Stimulated activated CD4-positive, alpha-beta T cell treated with anti-CD3 and anti-CD28 coated beads, TNF-alpha, amount 100 ng/mL, for 24 hours (primary cell): ENCODE measurements around the gene PHRF1.
"Not testable (repeated sequence)": the region's sequence is repeated elsewhere in the genome, so short reads cannot be mapped to it uniquely, and the experiment has no call there.

ENCODE experiments used
- DNase-seq, 3 experiments: peaks; one replicate each; pipeline ENCODE4 v3.0.0-alpha.2; 2020; ENCODE audit warnings: low read depth in 3 of 3

Gene PHRF1

DNA sequence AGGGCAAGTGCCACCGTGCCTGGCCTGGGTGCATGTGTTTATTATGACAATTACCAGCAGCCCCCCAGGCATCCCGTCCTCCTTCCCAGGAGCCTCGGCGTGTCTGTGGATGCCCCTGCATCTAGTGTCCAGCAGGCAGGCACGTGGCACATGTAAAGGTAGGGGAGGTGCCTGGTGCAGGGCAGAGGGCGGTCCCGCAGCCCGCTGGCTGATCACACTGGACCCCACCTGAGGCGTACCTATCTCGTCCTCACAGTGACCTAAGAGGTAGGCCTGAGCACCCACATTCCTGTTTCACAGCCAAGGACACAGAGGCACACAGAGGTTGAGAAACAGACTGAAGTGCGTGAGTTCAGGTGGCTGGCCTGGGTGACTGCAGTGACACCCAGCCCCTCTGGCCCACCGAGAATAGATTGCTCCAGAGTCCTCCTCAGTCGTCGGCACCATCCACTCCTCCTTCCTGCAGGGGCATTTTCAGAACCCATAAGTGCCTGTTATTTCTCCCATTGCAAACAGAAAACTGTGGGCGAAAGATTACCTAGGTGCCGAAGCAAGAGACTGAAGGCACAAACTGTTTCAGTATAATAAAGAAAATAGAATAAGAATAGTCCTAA lies 3.0 kb upstream of the PHRF1 start:
- DNase-seq = no peak

DNA sequence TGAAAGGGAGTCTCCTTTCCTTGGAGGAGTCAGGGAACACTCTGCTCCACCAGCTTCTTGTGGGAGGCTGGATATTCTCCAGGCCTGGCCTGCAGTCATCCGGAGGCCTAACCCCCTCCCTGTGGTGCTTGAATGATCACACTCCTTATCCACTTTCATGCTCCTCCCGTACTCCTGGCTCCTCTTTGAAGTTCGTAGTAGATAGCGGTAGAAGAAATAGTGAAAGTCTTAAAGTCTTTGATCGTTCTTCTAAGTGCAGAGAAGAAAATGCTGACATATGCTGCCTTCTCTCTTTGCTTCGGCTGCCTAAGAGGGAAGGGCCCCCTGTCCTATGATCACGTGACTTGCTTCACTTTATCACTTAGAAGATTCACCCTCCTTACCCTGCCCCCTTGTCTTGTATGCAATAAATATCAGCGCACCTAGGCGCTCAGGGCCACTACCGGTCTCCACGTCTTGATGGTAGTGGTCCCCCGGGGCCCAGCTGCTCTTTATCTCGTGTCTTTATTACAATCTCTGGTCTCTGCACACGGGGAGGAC lies 2.2 kb upstream of the PHRF1 start:
- not testable (repeated sequence) for DNase-seq

DNA sequence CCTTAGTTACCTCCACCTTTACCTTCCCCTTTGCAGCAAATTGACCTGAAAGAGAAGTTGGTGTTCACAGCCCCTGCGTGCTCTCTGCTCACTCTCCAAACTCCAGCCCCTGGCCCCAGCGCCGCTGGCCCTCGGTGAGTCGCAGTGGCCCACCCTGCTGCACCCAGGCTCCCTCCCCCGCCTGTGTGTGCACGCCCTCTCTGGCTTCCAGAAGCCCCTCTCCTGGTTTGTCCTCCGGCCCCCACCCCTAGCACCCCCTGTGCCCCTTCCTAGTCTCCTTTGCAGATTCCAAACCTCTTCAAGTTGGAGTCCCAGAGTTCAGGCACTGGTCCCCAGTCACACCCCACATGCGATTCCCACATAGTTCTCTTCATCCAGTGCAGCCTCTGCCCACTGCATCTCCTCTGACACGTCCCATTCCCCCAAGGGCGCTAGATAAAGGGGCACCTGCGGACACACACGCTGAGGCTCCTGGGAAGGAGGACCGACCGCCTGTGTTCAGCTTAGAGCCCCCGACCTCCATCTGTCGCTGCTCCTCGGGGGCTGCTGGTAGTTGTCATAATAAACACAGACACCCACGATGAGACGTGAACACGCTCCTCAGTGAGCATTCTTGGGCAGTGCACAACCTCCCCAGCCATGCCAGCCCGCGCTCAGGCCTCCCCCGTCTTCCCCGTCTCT lies 1.5 kb upstream of the PHRF1 start:
- DNase-seq = no peak

DNA sequence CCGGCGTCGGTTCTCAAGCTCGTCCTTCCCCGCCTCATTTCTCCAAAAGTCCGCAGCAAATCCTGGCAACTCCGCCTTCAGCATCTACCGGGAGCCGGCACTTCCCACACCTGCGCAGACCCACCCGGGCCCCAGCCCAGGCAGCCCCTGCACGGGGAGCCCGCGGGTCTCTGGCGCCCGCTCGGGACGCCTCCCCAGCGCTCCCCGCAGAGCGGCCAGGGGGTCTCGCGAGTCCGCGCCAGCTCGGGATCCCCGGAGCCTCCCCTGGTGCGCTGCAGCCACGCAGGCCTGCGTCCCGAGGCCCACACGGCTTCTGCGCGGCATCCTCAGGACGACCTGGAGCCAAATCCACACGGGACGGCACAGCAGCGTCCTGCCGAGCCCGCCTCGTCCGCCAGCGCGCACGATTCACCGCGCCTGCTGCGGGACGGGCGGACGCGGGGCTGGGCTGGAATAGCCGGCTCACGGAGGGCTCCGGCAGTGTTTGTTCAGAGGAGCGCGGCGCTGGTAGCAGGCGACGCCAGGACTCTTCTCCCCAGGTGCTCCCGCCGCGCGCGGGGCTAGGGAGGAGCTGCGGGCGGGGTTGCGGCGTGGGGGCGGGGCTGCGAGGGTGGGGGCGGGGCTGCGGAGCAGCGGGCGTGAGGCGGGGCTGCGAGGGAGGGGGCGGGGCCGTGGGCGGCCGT lies 816 bp upstream of the PHRF1 start:
- no peak for DNase-seq

DNA sequence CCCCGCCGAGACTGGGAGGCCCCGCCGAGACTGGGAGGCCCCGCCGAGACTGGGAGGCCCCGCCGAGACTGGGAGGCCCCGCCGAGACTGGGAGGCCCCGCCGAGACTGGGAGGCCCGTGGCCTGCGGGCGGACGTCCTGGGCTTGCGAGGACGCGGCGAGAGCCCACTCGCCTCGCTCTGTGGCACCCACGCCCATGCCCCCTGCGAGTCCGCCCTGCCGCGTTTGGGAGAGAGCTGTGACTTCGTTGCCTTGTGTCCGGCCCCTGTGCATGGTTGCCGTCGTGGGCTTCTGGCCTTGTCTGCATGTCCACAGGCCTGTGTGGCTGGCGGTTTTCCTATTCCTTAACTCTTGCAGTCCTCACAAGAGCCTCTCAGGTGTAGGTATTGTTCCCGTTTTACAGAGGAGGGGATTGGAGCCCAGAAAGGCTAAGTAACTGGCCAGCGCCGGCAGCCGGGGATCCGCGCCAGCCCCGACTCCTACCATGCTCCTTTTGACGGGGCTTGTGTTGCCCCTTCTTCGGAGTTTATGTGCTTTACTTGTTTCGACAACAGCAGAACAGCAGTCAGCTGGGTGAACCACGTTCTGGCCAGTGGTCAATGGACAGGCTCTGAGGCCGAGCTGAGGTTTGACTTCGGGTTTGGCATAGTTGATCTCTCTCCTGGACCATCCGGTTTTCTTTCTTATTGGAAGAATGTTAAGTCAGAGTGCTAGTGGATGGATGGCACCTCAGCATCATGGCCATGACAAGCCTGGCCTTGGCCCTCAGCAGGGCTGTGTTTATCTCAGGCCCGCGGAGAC lies 741 bp downstream of the PHRF1 start:
- no peak for DNase-seq

DNA sequence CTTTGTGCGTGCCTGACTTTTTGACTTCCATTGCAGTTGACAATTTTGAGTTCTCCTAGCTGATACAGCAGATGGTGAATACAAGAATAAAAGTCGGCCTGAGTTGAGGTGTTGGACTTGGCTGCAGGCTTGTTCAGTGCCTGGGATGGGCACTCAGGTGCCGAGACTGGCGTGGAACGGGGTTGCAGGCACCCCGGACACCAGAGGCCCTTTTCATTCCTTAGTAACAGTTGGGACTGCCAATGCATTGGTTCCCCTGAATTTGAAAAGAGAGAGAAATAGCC lies 1.3 kb downstream of the PHRF1 start:
- no peak for DNase-seq

DNA sequence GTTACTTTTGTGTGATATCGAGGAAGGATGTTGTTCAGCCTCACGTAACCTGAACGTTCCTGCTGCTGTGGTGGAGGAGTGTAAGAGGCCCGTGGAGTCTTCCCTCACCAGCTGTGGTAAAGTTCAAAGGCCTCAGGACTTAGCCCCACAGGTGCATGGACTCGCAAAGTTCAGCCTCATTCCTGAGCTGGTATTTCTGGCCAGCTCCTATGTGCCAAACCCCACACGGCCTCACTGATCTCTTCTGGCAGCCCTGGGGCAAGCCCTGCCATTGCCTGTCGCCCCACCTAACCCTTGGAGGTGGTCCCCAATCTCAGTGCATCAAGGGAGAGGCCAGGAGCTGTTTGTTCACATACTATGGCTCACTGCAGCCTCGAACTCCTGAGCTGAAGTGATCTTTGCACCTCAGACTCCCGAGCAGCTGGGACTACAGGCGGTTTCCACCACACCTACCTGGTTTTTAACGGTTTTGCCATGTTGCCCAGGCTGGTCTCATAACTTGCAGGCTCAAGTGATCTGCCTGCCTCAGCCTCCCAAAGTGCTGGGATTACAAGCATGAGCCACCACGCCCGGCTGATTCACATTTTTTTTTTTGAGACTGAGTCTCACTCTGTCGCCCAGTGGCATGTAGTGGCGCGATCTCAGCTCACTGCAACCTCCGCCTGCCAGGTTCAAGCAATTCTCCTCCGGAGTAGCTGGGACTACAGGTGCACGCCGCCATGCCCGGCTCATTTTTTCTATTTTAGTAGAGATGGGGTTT lies 2.2 kb downstream of the PHRF1 start:
- DNase-seq = no peak

DNA sequence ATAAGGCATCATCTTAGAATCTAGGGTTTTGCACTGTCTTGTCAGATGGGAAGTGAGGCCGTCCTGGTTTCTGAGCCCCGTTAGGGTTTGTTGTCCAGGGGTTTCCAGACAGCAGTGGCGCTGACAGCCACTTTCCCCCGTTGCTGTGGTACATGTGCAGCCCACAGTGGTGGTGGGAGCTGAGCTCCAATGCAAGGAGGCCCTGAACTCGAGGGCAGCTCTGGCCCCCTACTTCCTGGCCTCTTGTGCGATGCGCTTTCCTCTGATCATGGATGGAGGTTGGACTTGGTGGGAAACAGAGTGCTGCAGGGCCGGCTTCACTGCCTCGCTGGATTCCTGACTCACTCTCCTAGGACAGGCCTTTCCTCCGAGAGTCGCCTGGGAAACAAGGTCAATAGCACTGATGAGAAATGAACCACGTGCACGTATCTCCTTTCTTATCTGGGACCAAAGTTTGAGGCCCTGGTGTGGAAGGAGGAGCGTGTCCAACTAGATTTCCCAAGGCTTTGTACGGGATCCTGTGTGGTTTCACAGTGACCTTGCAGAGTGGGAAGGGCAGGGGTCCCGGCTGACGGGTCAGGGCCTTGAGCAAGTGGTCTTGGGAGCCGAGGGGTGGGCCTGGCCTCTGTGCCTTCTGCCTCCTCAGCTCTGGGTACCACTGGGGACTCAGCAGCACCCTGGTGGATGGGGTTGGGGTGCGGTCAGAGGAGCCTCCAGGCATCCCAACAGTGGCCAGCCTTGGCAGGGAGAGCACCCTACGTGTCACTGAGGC lies 3.7 kb downstream of the PHRF1 start:
- DNase-seq = no peak

DNA sequence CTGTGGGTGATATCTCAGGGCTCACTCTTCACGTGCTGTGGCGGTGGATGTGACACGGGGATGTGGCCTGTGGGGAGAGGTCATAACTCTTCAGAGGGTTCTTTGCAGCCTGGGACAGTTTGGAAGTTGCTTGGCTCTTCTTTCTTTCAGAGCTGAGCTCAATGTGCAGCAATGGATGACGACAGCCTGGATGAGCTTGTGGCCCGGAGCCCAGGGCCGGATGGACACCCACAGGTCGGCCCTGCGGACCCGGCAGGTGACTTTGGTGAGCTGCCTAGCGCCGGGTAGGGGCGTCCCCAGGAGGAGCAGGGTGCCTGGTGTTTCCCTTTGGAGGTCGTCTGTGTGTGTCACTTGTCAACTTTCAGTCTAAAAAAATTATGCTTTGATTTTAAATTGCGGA lies 5.1 kb downstream of the PHRF1 start:
- no peak for DNase-seq

DNA sequence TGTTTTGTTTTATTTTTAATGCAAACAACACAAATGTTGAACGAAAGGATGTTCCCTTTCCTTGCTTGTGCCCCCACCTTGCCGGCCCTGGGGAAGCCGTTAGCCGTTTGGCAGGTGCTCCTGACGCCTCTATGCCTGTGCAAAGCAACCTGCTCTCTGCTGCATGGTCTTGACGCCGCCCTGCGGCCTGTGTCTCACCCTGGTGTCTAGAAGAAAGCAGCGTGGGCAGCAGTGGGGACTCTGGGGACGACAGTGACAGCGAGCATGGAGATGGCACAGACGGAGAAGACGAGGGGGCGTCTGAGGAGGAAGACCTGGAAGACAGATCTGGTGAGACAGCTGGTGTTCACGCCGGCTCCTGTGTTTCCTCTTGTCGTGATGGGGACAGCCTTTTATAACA lies 5.5 kb downstream of the PHRF1 start:
- no peak for DNase-seq

DNA sequence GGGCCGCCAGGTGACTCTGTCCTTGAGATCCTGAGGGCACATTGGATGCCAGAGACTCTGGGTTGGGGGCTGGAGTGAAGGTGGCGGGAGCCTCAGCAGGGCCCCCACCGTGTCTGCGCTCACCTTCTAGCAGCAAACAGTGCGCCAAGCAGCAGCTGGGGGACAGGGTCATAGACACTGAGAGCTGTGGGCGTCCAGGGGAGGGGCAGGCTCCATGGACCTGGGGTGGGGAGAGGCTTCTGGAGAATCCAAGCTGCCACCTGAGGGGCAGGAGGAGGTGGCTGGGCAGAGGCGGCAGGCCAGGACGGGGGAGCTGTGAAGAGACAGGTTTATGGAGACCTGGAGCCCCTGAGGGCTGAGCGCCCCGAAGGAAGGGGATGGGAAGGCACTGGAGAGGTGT lies 8.0 kb downstream of the PHRF1 start:
- no peak for DNase-seq

DNA sequence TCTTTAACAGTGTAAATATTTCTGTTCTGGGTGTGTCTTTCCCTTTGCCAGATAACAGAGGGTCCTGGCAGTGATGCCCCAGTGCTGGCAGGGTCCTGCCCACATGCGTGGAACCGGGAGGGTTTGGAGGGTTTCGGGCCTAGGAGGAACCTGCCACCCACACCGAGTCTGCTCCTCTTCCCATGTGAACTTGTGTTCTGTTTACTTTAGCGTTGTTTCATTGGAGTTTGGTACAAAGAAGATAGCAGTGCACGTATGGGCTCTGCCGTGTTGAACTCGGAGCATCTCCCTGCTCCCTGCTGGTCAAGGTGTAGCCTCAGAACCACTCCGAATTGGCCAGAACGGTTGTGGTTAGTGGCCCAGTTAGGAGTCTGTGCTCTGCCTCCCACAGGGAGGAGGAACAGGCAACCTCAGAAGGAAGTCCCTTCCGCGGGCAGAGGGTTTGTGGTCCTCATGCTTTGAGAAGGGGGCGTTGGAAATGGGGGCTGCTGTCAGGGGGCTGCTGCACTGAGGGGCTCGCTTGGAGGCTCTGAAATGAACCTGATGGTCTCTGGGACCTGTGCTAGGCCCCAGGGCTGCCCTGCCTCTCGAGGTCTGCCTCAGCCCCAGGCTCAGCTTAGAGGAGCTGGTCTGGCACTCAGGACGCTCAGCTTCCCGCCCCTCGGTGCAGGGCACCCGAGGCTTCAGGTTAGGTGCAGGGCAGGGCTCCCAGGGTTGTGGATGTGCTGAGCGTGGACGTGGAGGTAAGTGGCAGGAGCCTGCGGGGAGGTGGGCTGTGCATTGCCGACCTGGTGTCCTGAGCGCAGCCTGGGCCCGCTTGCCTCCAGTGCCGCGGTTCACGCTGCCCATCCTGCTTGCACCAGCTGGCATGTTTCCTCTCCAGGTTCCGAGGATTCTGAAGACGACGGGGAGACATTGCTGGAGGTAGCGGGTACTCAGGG lies 10.4 kb downstream of the PHRF1 start:
- DNase-seq = no peak

DNA sequence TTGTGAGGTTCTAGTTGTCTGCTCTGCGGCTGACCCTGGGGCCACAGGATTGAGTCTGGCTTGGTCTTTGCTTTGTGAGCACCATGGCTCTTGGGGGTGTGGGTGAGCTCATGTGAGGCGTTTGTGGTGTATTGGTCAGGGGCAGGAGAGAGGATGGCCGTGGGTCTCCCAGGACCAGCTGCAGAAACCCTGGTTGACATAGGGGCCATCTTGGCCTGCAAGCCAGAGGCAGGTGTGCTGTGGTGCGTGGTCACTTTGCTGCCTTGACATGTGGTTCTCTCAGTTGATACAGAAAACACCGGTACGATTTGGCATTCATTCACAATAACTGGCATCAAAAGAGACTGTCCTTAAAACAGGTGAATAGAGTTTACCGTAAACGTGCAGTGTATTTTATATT lies 11.3 kb downstream of the PHRF1 start:
- no peak for DNase-seq

DNA sequence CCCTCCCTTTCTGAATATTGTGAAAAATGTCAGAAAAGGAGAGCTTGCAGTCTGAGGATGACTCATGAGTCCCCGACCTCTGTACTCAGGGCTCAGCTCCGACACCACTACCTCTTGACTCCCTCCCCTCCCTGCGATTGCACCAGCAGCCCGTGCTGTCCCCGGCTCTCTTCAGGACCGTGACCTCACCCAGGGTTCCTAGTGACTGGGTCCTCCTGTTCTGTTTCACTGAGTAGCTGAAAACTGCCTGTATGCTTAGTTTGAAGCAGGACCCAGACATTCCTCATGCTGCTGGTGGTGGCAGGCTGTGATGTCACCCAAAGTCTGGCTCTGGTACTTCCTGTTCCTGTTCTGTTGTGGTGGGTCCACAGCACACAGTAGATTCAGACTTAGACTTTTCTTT lies 11.7 kb downstream of the PHRF1 start:
- DNase-seq = peak; percentile 23 to 66 (median 45)

DNA sequence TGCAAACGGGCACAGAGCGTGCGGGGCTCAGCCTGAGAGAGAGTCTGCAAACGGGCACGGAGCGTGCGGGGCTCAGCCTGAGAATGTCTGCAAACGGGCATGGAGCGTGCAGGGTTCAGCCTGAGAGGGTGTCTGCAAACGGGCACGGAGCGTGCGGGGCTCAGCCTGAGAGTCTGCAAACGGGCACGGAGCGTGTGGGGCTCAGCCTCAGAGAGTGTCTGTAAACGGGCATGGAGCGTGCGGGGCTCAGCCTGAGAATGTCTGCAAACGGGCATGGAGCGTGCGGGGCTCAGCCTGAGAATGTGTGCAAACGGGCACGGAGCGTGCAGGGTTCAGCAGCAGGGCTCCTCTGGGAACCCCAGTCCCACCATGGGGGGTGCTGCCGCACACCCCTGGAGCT lies 13.5 kb downstream of the PHRF1 start:
- no peak for DNase-seq

DNA sequence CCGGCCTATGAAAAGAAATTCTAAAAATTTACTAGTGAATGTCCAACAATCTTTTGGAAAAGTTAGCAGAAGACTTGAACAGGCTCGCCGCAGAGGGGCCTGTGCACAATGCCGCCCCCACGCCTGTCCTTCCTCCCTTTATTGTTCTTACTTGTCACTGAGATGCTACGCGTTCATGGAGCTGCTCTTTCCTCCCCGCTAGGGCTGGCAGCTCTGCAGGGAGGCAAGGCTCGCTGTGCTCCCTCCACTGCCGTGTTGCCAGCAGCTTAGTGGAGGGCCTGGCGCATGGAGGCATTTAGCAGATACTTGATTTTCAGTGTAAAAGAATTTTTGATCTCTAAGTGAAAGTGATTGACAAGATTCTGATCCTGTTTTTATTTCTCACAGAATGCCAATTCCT lies 14.7 kb downstream of the PHRF1 start:
- DNase-seq = no peak

DNA sequence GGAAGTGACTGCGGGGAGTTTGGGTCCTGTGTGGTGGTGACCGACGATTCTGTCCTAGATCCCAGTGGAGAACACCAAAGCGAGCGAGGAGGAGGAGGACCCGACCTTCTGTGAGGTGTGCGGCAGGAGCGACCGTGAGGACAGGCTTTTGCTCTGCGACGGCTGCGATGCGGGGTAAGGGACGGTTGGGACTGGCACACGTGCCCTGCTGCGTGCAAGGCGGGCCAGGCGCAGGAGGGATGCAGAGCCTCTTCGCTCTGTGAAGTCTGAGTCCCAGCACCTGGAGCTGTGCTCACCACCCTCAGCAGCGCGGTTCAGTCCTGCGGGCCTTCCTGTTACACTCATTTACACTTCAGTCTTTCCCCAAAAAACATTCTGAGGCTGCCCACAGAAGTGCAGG lies 16.2 kb downstream of the PHRF1 start:
- no peak for DNase-seq

DNA sequence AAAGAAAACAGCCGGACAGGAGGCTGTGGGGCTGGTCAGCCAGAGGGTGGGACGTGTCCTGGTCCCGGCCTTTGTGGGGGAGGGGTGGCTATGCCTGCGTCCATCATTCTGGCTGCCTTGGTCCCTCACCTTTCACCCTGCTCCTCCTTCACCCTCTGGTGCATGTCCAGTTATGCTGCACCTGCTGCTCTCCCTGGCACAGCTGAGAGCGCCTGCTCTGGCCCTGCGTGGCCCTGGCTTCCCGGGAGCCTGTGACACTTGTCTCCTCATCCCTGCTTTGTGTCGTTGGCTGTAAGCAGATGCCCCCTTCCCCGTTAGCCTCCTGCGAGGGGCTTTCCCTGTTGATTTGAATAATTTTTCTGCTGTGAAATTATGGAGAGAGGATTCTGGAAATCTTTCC lies 16.6 kb downstream of the PHRF1 start:
- no peak for DNase-seq

DNA sequence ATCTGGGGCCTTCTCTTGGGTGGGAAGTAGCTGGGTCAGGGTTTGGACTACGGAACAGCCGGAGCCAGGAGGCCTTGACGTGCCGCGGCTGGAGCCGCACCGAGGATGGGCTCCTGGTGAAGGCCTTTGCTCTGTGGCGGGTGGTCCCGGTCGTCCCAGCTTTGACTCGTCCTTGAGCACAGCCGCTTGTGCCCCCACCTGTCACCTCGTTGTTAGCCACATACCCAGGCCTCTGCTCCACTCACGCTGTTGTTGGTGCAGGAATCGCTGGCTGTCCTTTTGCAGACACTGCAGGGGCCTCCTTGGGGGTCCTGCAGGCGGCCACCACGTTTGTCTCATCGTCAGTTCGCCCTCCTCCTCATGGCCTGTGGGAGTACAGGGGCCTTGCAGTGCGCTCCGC lies 17.1 kb downstream of the PHRF1 start:
- DNase-seq = no peak

DNA sequence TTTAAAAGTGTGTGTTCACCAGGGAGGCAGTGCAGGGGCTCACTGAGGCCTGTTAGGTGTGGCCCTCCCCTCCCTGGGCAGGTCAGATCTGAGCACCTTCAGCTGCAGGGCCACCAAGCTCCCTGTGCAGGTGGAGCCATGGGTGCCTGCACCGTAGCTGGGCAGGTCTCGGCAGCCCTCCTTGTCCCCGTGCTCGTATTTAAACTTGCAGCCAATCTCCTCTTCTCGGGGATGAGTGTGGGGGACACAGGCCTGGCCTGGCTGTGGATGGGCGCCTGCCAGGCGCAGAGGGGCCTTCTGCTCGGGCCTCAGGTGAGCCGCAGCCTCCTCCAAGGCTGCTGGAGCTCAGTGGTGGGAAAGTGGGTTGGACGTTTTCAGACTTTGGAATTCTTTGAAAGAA lies 19.1 kb downstream of the PHRF1 start:
- DNase-seq = no peak
